ENCODE results near the gene PRSS56.

DNA sequence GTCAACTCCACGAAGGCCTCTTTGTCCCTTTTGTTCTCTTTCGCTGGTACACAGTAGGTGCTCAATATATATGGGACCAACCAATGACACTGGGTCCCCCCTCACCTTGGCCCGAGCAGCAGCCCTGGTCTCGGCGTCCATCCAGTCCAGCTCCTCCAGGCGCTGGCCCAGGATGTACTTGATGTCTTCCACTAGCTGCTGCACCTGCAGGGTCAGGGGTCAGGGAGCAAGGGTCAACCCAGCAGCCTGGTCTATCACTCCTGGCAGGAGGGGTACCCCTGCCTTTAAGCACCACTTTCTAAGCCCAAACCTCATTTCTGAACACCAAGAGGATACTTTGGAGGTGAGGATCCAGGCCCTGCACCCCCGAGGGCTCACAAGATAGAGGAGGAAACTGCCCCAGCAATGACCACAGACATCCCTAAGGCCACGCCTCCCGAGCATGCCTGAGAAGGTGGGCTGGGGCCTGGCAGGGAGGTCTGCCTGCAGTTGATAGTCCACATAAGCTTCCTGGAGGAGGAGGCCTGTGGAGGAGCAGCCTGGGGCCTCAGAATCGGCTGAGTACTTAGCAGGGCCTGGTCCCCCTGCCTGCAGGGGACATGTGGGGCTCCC, 36.8 kb upstream of the PRSS56 start:
- TF ChIP-seq CTCF (IDR thresholded peaks at IDR 0.05) = no peak
- no peak for TF ChIP-seq POLR2A (IDR thresholded peaks at IDR 0.05)

All from testis (tissue), 2 donors.